ENCODE results near the gene UNC93A.

Gene UNC93A

GRCh38 chr6:167345960-167346359 lies 54.8 kb downstream of the UNC93A start:
- no peak for TF ChIP-seq CTCF (IDR thresholded peaks at IDR 0.05; ENCODE audit: extremely low read depth, missing control alignments)
- no peak for DNase-seq (ENCODE audit: low spot score)

GRCh38 chr6:167347226-167347625 lies 56.1 kb downstream of the UNC93A start:
- DNase-seq (ENCODE audit: low spot score) = no peak
- TF ChIP-seq CTCF (IDR thresholded peaks at IDR 0.05; ENCODE audit: extremely low read depth, missing control alignments) = no peak

GRCh38 chr6:167349631-167350274 lies 58.6 kb downstream of the UNC93A start:
- TF ChIP-seq CTCF (IDR thresholded peaks at IDR 0.05; ENCODE audit: extremely low read depth, missing control alignments) = no peak
- no peak for DNase-seq (ENCODE audit: low spot score)

- DNase-seq (ENCODE audit: low spot score) = no peak
- no peak for TF ChIP-seq CTCF (IDR thresholded peaks at IDR 0.05; ENCODE audit: extremely low read depth, missing control alignments)
Observed at GRCh38 chr6:167350275-167350696, 59.2 kb downstream of the UNC93A start.

- TF ChIP-seq CTCF (IDR thresholded peaks at IDR 0.05; ENCODE audit: extremely low read depth, missing control alignments) = peak; percentile 67
Observed at GRCh38 chr6:167350731-167351655, 59.9 kb downstream of the UNC93A start.

GRCh38 chr6:167351656-167352345 lies 60.7 kb downstream of the UNC93A start:
- no peak for DNase-seq (ENCODE audit: low spot score)
- no peak for TF ChIP-seq CTCF (IDR thresholded peaks at IDR 0.05; ENCODE audit: extremely low read depth, missing control alignments)

More at GRCh38 chr6:167350731-167351655, 59.9 kb downstream of the UNC93A start:
- peak; percentile 65 for DNase-seq (ENCODE audit: low spot score)
